IPS DF 19.7 (cell line): ENCODE measurements around the gene RANBP17.
A peak's percentile ranks its signal among the peaks of the same experiment; 100 is the strongest.
"Not testable (repeated sequence)": the region's sequence is repeated elsewhere in the genome, so short reads cannot be mapped to it uniquely, and the experiment has no call there.

Experiments
- DNase-seq: peaks from one replicate; pipeline ENCODE4 v3.0.0-alpha.2; 2013; ENCODE audit warnings: low read depth, low spot score

The RANBP17 gene

GRCh38 chr5:170867825-170868224 lies 6.0 kb downstream of the RANBP17 start:
- no peak for DNase-seq

- DNase-seq, result not testable (repeated sequence)
Measured at GRCh38 chr5:170870390-170870789, 8.6 kb downstream of the RANBP17 start.

GRCh38 chr5:170874017-170874416 lies 12.2 kb downstream of the RANBP17 start:
- DNase-seq, result no peak

GRCh38 chr5:170875811-170876210 lies 14.0 kb downstream of the RANBP17 start:
- DNase-seq, result no peak

- no peak for DNase-seq
Measured at GRCh38 chr5:170880084-170880483, 18.3 kb downstream of the RANBP17 start.

GRCh38 chr5:170882345-170882744 lies 20.5 kb downstream of the RANBP17 start:
- no peak for DNase-seq

GRCh38 chr5:170885256-170885655 lies 23.4 kb downstream of the RANBP17 start:
- DNase-seq, result no peak

- no peak for DNase-seq
Measured at GRCh38 chr5:170885809-170886208, 24.0 kb downstream of the RANBP17 start.

GRCh38 chr5:170886210-170886894 lies 24.5 kb downstream of the RANBP17 start:
- DNase-seq, result no peak

- no peak for DNase-seq
Measured at GRCh38 chr5:170892196-170892595, 30.4 kb downstream of the RANBP17 start.

- DNase-seq, result no peak
Measured at GRCh38 chr5:170894665-170895064, 32.8 kb downstream of the RANBP17 start.

GRCh38 chr5:170896779-170897178 lies 35.0 kb downstream of the RANBP17 start:
- peak; percentile 20 for DNase-seq

GRCh38 chr5:170903075-170903474 lies 41.3 kb downstream of the RANBP17 start:
- DNase-seq, result no peak

GRCh38 chr5:170907758-170908157 lies 45.9 kb downstream of the RANBP17 start:
- DNase-seq, result no peak

GRCh38 chr5:170913573-170913972 lies 51.8 kb downstream of the RANBP17 start:
- no peak for DNase-seq

- DNase-seq, result no peak
Measured at GRCh38 chr5:170917113-170917512, 55.3 kb downstream of the RANBP17 start.

- no peak for DNase-seq
Measured at GRCh38 chr5:170920196-170920595, 58.4 kb downstream of the RANBP17 start.

- not testable (repeated sequence) for DNase-seq
Measured at GRCh38 chr5:170922331-170922730, 60.5 kb downstream of the RANBP17 start.

GRCh38 chr5:170923910-170924620 lies 62.2 kb downstream of the RANBP17 start:
- DNase-seq, result no peak

- not testable (repeated sequence) for DNase-seq
Measured at GRCh38 chr5:170935534-170936218, 73.9 kb downstream of the RANBP17 start.

- no peak for DNase-seq
Measured at GRCh38 chr5:170937072-170937471, 75.3 kb downstream of the RANBP17 start.

- DNase-seq, result no peak
Measured at GRCh38 chr5:170937914-170938313, 76.1 kb downstream of the RANBP17 start.

- no peak for DNase-seq
Measured at GRCh38 chr5:170939178-170939577, 77.4 kb downstream of the RANBP17 start.
